ACC112 (cell line): ENCODE measurements around the gene ZNF462.

Experiments
- H2AFZ ChIP-seq: fragments of 200-600 bp; sonication (generic); one replicate; pipeline ENCODE4 v1.6.0; 2017; ENCODE audit warnings: antibody characterized with exemption, low read length; ENCODE audit not compliant: unreplicated experiment
- H3K27ac ChIP-seq: fragments of 200-600 bp; sonication (generic); 2 replicates; pipeline ENCODE4 v1.5.1; 2014; ENCODE audit warnings: low read depth, mild to moderate bottlenecking, antibody characterized with exemption, low read length, moderate library complexity
- H3K27me3 ChIP-seq: fragments of 200-600 bp; sonication (generic); 2 replicates; pipeline ENCODE4 v1.6.1; 2014; ENCODE audit warnings: mild to moderate bottlenecking, antibody characterized with exemption, low read length, moderate library complexity, mixed read lengths; ENCODE audit not compliant: insufficient read depth
- H3K36me3 ChIP-seq: fragments of 200-600 bp; sonication (generic); 2 replicates; pipeline ENCODE4 v1.6.1; 2016; ENCODE audit warnings: mild to moderate bottlenecking, antibody characterized with exemption, low read length, moderate library complexity, mixed read lengths; ENCODE audit not compliant: insufficient read depth
- H3K4me1 ChIP-seq: fragments of 200-600 bp; sonication (generic); one replicate; pipeline ENCODE4 v1.6.1; 2016; ENCODE audit warnings: low read length, mixed read lengths; ENCODE audit not compliant: insufficient read depth, unreplicated experiment, control insufficient read depth
- H3K4me3 ChIP-seq: fragments of 200-600 bp; sonication (generic); 2 replicates; pipeline ENCODE4 v1.5.1; 2014; ENCODE audit warnings: mild to moderate bottlenecking, low read depth, low read length
- H3K79me2 ChIP-seq: fragments of 200-600 bp; sonication (generic); one replicate; pipeline ENCODE4 v1.6.0; 2016; ENCODE audit warnings: low read length; ENCODE audit not compliant: control insufficient read depth, unreplicated experiment, insufficient read depth

The ZNF462 gene

GRCh38 chr9:106962122-106962521 lies 99.2 kb downstream of the ZNF462 start:
- H3K79me2 ChIP-seq, result peaks cover 3% of the 10 kb centered on the region
- H3K36me3 ChIP-seq, result peaks cover 48% of the 10 kb centered on the region
- peaks cover 59% of the 10 kb centered on the region for H3K4me1 ChIP-seq
- peak overlapping the region; percentile 8; the same call in 1 of the 2 replicates for H3K4me3 ChIP-seq
- no peak overlapping the region for H2AFZ ChIP-seq
- no peaks in the 10 kb centered on the region for H3K27me3 ChIP-seq
- H3K27ac ChIP-seq, result peak overlapping the region; percentile 92

GRCh38 chr9:106962615-106963363 lies 99.8 kb downstream of the ZNF462 start:
- Histone ChIP-seq H3K27ac (peak overlapping the region; percentile 92), H3K4me3 (peak overlapping the region; percentile 20; the same call in 1 of the 2 replicates), H2AFZ (no peak overlapping the region), H3K4me1 (peaks cover 52% of the 10 kb centered on the region), H3K79me2 (peaks cover 3% of the 10 kb centered on the region), H3K27me3 (no peaks in the 10 kb centered on the region), H3K36me3 (peaks cover 45% of the 10 kb centered on the region)

GRCh38 chr9:106963684-106964083 lies 100.7 kb downstream of the ZNF462 start:
- peaks cover 43% of the 10 kb centered on the region for H3K4me1 ChIP-seq

GRCh38 chr9:106964329-106964728 lies 101.4 kb downstream of the ZNF462 start:
- peaks cover 3% of the 10 kb centered on the region for H3K79me2 ChIP-seq
- H2AFZ ChIP-seq, result no peak overlapping the region
- H3K36me3 ChIP-seq, result peaks cover 33% of the 10 kb centered on the region
- peaks cover 37% of the 10 kb centered on the region for H3K4me1 ChIP-seq
- no peaks in the 10 kb centered on the region for H3K27me3 ChIP-seq
- no peak overlapping the region for H3K27ac ChIP-seq
- no peak overlapping the region for H3K4me3 ChIP-seq

More at GRCh38 chr9:106963684-106964083, 100.7 kb downstream of the ZNF462 start:
- H3K27ac ChIP-seq, result peak overlapping the region; percentile 92; the same call in 1 of the 2 replicates
- no peak overlapping the region for H3K4me3 ChIP-seq
- H3K36me3 ChIP-seq, result peaks cover 36% of the 10 kb centered on the region
- H3K27me3 ChIP-seq, result no peaks in the 10 kb centered on the region
- H2AFZ ChIP-seq, result no peak overlapping the region
- H3K79me2 ChIP-seq, result peaks cover 3% of the 10 kb centered on the region

GRCh38 chr9:106964822-106965525 lies 102.0 kb downstream of the ZNF462 start:
- no peak overlapping the region for H2AFZ ChIP-seq
- no peaks in the 10 kb centered on the region for H3K27me3 ChIP-seq
- H3K36me3 ChIP-seq, result peaks cover 27% of the 10 kb centered on the region
- H3K4me1 ChIP-seq, result peaks cover 35% of the 10 kb centered on the region
- H3K4me3 ChIP-seq, result no peak overlapping the region; the same call in 1 of the 2 replicates
- H3K79me2 ChIP-seq, result peaks cover 3% of the 10 kb centered on the region
- H3K27ac ChIP-seq, result peak overlapping the region; percentile 24; the same call in 1 of the 2 replicates

GRCh38 chr9:106966481-106966880 lies 103.5 kb downstream of the ZNF462 start:
- H3K4me3 ChIP-seq, result no peak overlapping the region
- peaks cover 33% of the 10 kb centered on the region for H3K4me1 ChIP-seq
- peaks cover 3% of the 10 kb centered on the region for H3K79me2 ChIP-seq
- H3K36me3 ChIP-seq, result peaks cover 12% of the 10 kb centered on the region
- H2AFZ ChIP-seq, result no peak overlapping the region
- no peaks in the 10 kb centered on the region for H3K27me3 ChIP-seq
- H3K27ac ChIP-seq, result no peak overlapping the region

GRCh38 chr9:106969696-106970095 lies 106.7 kb downstream of the ZNF462 start:
- no peak overlapping the region for H3K27ac ChIP-seq
- peaks cover 9% of the 10 kb centered on the region for H3K4me1 ChIP-seq
- no peak overlapping the region for H2AFZ ChIP-seq
- no peak overlapping the region for H3K4me3 ChIP-seq
- no peaks in the 10 kb centered on the region for H3K79me2 ChIP-seq
- H3K36me3 ChIP-seq, result peaks cover 21% of the 10 kb centered on the region; the same call in 1 of the 2 replicates
- no peaks in the 10 kb centered on the region for H3K27me3 ChIP-seq

GRCh38 chr9:106970219-106970975 lies 107.4 kb downstream of the ZNF462 start:
- H3K4me3 ChIP-seq, result no peak overlapping the region

GRCh38 chr9:106970976-106971457 lies 108.1 kb downstream of the ZNF462 start:
- Histone ChIP-seq H3K27ac (no peak overlapping the region), H3K4me3 (no peak overlapping the region), H3K4me1 (no peaks in the 10 kb centered on the region), H3K36me3 (peaks cover 28% of the 10 kb centered on the region; the same call in 1 of the 2 replicates), H3K27me3 (no peaks in the 10 kb centered on the region), H2AFZ (no peak overlapping the region), H3K79me2 (no peaks in the 10 kb centered on the region)

More at GRCh38 chr9:106970219-106970975, 107.4 kb downstream of the ZNF462 start:
- H3K79me2 ChIP-seq, result no peaks in the 10 kb centered on the region
- H3K4me1 ChIP-seq, result peaks cover 2% of the 10 kb centered on the region
- no peak overlapping the region for H2AFZ ChIP-seq
- peaks cover 27% of the 10 kb centered on the region; the same call in 1 of the 2 replicates for H3K36me3 ChIP-seq
- no peaks in the 10 kb centered on the region for H3K27me3 ChIP-seq
- no peak overlapping the region for H3K27ac ChIP-seq

GRCh38 chr9:106972082-106972481 lies 109.1 kb downstream of the ZNF462 start:
- no peaks in the 10 kb centered on the region for H3K79me2 ChIP-seq
- H3K4me1 ChIP-seq, result no peaks in the 10 kb centered on the region
- no peaks in the 10 kb centered on the region for H3K27me3 ChIP-seq
- peaks cover 38% of the 10 kb centered on the region for H3K36me3 ChIP-seq
- H2AFZ ChIP-seq, result no peak overlapping the region
- H3K4me3 ChIP-seq, result no peak overlapping the region
- H3K27ac ChIP-seq, result no peak overlapping the region
